ENCODE data around the gene PRSS1.
"Not testable (repeated sequence)": the region's sequence is repeated elsewhere in the genome, so short reads cannot be mapped to it uniquely, and the experiment has no call there.

The PRSS1 gene

GRCh38 chr7:142748410-142748809 is 862 bp upstream of the PRSS1 start:
- not testable (repeated sequence) for DNase-seq

- DNase-seq = no peak
These were observed 1.2 kb downstream of the PRSS1 start for GRCh38 chr7:142750321-142750938.

DNA sequence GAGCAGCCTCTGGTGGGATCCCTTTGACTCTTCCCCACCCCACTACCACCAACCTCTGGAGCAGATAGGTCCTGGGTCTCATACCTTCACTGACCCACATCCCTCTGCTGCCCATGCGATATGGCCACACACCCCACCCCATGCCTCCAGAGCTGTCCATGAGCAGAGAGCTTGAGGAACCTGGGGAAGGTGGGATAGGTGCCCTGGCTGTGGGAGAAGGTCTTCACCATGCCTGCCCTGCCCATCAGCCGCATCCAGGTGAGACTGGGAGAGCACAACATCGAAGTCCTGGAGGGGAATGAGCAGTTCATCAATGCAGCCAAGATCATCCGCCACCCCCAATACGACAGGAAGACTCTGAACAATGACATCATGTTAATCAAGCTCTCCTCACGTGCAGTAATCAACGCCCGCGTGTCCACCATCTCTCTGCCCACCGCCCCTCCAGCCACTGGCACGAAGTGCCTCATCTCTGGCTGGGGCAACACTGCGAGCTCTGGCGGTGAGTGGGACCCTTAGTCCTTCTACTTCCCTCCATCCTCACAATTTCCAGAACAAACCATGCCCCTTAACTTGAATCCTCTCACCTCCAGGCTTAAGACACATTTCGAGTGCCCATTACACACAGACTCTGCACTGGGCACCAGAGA is 2.4 kb downstream of the PRSS1 start:
- not testable (repeated sequence) for DNase-seq

DNA sequence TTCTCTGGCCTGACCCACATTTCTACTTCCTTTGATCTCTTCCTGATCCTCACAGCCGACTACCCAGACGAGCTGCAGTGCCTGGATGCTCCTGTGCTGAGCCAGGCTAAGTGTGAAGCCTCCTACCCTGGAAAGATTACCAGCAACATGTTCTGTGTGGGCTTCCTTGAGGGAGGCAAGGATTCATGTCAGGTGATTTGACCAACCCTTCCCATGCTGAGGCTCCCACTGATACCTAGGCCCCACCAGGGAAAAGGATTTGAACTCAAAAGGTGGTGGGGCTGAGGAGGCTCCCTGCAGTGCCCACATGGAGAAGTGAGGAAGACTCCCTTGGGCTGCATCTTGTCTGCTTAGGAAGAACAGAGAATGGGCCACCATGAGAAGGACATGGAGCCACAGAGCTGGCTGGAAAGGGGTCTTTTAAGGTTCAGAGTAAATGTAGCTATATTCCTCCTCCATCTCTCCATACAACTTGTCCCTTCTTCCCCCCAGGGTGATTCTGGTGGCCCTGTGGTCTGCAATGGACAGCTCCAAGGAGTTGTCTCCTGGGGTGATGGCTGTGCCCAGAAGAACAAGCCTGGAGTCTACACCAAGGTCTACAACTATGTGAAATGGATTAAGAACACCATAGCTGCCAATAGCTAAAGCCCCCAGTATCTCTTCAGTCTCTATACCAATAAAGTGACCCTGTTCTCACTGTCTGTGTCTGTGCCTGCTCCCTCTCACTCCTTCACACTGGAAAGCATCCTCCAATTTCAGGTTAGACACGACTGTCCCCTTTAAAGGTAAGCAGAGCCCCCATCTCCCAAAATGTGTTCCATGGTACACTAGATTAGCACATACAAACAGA is 3.3 kb downstream of the PRSS1 start:
- DNase-seq = no peak

DNA sequence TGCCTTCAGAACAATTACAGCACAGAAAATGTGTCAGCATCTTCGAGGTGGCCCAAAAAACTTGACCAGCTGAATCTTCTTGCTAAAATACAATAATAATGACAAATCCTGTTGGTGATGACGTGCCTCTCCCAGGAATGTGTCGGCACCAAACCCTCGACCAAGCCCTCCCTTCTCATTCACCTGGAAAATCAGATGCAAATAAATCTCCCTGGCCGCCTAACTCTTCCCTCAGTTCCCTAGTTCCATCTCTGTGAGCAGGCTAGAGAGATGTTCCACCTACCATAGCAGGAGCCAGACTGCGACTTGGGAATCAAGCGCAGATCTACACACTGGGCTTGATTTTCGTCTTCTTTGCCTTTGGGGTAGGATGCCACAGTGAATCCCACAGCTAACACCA is 4.1 kb downstream of the PRSS1 start:
- DNase-seq = no peak

- DNase-seq = not testable (repeated sequence)
These were observed 4.7 kb downstream of the PRSS1 start for GRCh38 chr7:142753925-142754491.

- no peak for DNase-seq
These were observed 5.7 kb downstream of the PRSS1 start for GRCh38 chr7:142754681-142755575.

DNA sequence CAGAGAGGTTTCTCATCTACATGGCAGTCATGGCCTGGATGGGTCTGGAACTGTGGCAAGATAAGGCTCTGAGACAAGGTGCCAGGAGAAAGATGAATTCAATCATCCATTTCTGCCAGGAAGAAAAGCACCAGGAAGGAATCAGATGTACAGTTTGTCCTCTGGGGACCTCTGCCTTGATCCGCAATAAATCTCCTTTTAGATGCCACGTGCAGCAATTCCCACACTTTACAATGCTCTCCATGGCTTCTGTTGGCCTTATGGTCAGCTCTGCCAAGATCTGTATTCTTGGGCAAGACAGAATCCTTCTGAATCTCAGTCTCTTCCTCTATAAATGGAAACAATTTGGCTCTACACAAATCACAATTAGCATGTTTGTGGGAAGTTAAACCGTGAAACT is 9.0 kb downstream of the PRSS1 start:
- not testable (repeated sequence) for DNase-seq

DNA sequence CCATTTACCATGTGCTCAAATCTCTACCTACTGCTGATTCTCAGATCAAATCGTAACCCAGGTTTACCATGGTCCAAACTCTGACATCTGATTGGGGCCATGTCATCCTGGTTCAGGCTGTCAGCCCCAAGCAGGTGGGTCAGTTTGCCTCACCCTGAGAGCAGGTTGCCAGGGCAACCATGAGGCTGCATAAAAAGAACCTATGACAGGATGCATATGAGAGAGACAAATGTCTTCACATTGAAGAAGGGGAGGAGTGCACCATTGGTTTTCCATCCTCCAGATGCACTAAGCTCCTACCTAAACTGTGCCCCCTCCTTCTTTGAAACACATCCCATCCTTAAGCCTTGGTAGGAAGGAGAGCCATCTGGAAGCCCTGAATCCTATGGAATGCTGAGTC is 10.2 kb downstream of the PRSS1 start:
- DNase-seq = no peak

DNA sequence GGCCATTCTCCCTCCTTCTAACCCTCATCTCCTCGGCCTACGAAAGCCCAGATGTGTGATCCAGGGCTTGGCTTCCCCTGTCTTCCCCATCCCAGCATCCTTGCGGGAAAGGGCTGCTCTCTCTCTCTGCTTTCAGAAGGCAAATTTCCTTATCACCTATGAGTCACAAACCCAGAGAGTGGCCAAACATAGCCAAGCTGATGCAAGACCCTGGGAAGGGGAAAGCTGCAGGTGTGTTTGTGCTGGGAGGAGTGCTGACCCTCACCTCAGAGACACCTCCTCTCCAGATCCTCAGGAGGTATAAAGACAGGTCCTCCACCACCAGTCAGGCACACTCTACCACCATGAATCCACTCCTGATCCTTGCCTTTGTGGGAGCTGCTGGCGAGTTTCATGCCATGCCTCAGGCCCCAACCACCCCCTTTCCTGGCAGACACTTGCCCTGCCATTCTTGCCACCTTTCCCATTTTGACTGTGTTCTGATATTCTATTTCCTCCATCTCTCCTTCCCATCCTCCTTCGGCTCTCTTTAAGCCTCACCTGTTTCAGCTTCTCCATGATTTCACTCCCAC is 10.9 kb downstream of the PRSS1 start:
- no peak for DNase-seq

DNA sequence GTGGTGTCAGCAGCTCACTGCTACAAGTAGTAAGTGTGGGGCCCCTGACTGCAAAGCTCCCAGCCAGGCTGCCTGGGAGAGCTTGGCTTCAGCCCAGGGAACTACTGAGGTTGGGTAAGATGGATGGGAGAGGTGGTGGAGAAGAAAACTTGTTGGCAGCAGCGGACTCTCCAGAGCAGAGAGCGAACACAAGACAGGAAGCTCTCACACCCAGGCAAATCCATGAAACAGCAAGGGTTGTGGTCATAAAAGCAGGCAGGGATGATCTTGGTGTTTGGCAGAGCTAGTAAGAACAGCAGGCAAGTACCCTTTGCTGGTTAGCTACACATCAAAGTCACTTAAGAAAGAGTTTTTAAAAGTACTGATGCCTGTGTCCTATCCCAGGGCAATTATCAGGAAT is 12.3 kb downstream of the PRSS1 start:
- not testable (repeated sequence) for DNase-seq

DNA sequence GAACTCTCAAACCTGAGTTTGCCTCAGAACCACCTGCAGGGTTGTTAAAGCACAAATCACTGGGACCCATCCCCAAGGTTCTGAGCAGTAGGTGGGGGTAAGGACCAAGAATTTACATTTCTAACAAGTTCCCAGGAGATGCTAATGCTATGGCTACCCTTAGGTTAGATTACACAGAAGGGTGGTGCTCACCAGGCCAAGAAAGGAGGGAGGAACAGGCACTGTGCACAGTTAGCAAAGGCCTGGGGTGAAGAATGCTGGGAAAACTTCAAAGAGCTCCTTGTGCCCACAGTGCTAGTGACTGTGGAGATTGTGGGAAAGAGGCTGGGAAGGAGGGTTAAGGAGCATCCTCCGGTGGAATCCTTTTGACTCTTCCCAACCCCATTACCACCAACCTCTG is 12.8 kb downstream of the PRSS1 start:
- no peak for DNase-seq

GRCh38 chr7:142767451-142767850 is 18.2 kb downstream of the PRSS1 start:
- no peak for DNase-seq

DNA sequence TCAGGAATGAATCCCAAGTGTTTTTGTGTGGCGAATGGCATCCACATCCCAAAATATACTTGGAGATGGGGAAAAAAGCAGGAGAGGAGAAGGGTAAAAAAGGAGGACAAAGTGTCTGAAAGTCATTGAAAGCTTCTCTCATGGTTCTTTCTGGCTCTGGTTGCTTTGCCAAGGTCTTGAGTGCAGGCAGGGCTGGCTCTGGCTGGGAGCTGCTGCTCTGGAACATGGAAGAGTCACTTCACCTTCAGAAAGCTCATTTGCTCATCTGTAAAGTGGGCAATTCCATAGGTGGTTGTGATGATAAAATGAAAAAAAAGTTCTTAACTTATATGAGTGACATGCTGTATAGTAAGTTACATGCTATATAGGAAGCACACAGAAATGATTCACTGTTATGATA is 18.6 kb downstream of the PRSS1 start:
- no peak for DNase-seq

DNA sequence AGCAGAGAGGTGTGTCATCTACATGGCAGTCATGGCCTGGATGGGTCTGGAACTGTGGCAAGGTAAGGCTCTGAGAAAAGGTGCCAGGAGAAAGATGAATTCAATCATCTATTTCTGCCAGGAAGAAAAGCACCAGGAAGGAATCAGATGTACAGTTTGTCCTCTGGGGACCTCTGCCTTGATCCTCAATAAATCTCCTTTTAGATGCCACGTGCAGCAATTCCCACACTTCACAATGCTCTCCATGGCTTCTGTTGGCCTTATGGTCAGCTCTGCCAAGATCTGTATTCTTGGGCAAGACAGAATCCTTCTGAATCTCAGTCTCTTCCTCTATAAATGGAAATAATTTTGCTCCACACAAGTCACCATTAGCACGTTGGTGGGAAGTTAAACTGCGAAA is 19.6 kb downstream of the PRSS1 start:
- not testable (repeated sequence) for DNase-seq

DNA sequence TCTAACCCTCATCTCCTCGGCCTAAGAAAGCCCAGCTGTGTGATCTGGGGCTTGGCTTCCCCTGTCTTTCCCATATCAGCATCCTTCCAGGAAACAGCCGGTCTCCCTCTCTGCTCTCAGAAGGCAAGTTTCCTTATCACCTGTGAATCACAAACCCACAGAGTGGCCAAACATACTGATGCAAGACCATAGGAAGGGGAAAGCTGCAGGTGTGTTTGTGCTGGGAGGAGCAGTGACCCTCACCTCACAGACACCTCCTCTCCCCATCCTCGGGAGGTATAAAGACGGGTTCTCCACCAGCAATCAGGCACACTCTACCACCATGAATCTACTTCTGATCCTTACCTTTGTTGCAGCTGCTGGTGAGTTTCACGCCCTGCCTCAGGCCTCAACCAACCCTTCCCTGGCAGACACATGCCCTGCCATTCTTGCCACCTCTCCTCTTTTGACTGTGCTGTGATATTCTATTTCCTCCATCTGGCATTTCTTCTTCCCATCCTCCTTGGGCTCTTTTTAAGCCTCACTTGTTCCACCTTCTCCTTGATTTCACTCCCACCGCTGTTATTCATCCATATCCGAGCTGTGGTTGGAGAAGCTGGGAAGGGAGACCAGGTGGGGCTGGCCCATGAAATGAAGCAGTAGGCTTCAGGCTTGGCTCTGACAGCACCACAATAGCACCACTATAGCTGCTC is 21.5 kb downstream of the PRSS1 start, which contains the start of gene PRSS2:
PRSS2 (plus strand) TSS at position 310 of the 692 bp plus-strand sequence; CDS start at position 323, 13 bp downstream.
- no peak for DNase-seq

DNA sequence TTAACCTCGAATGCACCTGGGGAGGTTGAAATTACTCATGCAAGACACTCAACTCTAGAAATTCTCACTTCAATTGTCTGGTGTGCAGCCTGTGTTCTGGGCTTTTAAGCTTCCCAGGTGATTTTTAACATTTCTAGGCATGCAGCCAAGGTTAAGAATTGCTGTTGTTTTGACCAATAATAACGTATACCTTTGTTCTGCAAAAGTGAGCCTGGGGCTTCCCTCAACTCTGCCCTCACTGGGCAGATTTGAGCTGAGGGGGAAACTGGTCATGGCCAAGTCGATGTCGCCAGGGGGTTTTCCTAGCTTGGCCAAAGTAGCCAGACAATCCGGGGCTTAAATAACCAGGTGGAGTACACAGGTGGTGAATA is 22.1 kb downstream of the PRSS1 start:
- no peak for DNase-seq

DNA sequence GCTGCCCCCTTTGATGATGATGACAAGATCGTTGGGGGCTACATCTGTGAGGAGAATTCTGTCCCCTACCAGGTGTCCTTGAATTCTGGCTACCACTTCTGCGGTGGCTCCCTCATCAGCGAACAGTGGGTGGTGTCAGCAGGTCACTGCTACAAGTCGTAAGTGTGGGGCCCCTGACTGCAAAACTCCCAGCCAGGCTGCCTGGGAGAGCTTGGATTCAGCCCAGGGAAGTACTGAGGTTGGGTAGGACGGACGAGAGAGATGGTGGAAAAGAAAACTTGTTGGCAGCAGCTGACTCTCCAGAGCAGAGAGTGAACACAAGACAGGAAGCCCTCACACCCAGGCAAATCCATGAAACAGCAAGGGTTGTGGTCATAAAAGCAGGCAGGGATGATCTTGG is 22.8 kb downstream of the PRSS1 start:
- no peak for DNase-seq

DNA sequence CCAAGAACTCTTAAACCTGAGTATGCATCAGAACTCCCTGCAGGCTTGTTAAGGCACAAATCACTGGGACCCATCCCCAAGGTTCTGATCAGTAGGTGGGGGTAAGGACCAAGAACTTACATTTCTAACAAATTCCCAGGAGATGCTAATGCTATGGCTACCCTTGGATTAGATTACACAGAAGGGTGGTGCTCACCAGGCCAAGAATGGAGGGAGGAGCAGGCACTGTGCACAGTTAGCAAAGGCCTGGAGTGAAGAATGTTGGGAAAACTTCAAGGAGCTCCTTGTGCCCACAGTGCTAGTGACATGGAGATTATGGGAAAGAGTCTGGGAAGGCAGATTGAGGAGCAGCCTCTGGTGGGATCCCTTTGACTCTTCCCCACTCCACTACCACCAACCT is 23.4 kb downstream of the PRSS1 start:
- no peak for DNase-seq

GRCh38 chr7:142773230-142773629 is 24.0 kb downstream of the PRSS1 start:
- DNase-seq = no peak

DNA sequence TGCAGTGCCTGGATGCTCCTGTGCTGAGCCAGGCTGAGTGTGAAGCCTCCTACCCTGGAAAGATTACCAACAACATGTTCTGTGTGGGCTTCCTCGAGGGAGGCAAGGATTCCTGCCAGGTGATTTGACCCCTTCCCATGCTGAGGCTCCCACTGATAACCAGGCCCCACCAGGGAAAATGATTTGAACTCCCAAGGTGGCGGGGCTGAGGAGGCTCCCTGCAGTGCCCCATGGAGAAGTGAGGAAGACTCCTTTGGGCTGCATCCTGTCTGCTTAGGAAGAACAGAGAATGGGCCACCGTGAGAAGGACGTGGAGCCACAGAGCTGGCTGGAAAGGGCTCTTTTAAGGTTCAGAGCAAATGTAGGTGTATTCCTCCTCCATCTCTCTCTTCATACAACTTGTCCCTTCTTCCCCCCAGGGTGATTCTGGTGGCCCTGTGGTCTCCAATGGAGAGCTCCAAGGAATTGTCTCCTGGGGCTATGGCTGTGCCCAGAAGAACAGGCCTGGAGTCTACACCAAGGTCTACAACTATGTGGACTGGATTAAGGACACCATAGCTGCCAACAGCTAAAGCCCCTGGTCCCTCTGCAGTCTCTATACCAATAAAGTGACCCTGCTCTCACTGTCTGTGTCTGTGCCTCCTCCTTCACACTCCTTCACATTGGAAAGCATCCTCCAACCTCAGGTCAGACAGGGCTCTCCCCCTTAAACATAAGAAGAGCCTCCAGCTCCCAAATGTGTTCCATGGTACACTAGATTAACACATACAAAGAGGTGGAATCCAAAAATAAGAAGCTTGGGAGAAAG is 24.9 kb downstream of the PRSS1 start:
- DNase-seq = no peak
